GM19397 (cell line): ENCODE results near the gene BCL3.
"Not testable (repeated sequence)": the region's sequence is repeated elsewhere in the genome, so short reads cannot be mapped to it uniquely, and the experiment has no call there.

Experiments used
- ATAC-seq: cut with Tn5 transposase; IDR thresholded peaks from one replicate; pipeline ENCODE4 v1.9.1; 2021; ENCODE audit warnings: mild to moderate bottlenecking, moderate library complexity; ENCODE audit not compliant: unreplicated experiment

BCL3 gene, protein sequence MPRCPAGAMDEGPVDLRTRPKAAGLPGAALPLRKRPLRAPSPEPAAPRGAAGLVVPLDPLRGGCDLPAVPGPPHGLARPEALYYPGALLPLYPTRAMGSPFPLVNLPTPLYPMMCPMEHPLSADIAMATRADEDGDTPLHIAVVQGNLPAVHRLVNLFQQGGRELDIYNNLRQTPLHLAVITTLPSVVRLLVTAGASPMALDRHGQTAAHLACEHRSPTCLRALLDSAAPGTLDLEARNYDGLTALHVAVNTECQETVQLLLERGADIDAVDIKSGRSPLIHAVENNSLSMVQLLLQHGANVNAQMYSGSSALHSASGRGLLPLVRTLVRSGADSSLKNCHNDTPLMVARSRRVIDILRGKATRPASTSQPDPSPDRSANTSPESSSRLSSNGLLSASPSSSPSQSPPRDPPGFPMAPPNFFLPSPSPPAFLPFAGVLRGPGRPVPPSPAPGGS

GRCh38 chr19:44748426-44749254 lies at the start of gene BCL3:
TSS of gene BCL3 (plus strand) at chr19:44748708. CDS start at chr19:44748791, 83 bp downstream.
- peak; percentile 31 for ATAC-seq

DNA sequence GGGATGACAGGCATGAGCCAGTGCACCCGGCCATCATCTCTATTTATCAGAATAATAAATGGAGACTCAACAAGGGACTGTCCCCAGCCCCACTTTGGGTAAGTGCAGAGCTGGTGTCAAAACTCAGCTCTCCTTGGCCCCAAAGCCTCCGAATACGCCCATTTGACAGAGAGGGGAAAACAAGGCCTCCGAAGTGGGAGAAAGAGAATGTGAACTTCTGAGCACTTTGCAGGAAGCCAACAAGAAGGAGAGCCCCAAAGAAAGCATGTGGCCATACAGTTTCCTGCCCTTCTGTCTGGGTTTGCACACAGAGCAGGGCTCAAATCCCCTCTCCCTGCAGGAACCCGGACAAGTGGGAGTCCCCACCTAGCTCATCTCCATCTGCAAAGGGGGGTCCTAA lies 48.0 kb upstream of the BCL3 start:
- no peak for ATAC-seq

GRCh38 chr19:44701228-44701627 lies 47.3 kb upstream of the BCL3 start:
- no peak for ATAC-seq

DNA sequence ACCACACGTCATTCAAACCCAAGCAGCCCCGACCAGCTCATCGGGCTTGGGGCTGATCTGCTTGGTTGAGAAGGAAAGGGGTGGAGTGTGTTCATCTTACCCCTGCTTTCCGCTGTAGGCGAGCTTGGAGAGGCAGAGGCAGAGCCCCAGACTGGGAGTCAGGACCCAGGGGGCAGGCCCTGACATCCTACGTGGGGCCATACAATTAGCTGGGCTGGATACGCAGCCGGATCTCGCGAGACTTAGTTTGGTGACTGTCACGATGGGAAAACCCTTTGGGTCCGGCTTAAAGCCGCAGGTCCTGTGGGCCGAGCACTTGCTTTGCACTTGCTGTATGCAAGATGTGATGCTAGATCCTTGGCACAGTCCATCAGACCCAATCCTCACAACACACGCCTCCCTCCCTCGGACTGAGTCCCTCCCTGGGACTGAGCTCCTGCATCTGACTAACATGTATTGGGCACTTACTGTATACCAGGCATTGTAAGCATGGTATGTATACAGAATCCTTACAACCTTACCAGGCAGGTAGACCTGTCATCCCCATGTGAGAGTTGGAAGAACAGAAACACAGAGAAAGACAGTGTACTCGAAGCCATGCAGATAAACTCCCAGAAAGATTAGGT lies 45.8 kb upstream of the BCL3 start:
- ATAC-seq = no peak

DNA sequence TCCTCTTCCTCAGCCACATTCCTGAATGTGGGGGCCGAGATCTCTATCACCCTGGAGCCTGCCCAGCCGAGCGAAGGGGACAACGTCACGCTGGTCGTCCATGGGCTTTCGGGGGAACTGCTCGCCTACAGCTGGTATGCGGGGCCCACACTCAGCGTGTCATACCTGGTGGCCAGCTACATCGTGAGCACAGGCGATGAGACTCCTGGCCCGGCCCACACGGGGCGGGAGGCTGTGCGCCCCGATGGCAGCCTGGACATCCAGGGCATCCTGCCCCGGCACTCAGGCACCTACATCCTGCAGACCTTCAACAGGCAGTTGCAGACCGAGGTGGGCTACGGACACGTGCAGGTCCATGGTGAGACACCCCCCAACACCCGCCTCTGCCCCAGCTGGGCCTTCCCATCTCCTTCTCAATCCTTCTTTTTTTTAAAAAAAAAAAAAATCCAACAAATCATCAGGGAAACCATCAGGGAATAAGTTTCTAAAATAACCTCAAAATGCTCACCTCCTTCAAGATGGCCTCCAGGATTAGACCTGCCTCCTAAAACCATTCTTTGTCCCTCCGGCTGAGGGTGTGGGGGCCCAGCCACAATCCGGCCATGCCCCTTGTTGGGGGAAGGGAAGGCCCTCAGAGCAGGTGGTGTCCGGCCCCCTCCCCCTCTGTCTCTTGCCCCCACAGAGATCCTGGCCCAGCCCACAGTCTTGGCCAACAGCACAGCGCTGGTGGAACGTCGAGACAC lies 45.0 kb upstream of the BCL3 start:
- ATAC-seq = no peak

DNA sequence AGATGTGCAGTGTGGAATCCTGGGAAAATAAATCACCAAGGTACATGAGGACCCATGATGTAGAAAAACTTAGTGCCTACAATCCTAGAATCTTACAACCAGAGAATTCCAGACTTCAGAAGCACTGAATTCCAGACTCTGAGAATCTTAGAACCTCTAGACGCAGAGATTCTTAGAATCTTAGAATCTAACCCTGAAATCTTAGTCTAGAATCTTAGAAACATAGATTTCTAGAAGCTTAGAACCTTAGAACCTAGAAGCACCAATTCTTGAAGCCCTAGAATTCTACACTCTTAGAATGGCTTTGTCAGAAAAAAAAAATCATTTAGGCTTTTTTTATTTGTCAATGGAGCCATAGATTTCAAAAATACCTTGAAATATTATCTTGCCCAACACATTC lies 43.5 kb upstream of the BCL3 start:
- ATAC-seq = no peak

GRCh38 chr19:44705502-44706010 lies 43.0 kb upstream of the BCL3 start:
- no peak for ATAC-seq

DNA sequence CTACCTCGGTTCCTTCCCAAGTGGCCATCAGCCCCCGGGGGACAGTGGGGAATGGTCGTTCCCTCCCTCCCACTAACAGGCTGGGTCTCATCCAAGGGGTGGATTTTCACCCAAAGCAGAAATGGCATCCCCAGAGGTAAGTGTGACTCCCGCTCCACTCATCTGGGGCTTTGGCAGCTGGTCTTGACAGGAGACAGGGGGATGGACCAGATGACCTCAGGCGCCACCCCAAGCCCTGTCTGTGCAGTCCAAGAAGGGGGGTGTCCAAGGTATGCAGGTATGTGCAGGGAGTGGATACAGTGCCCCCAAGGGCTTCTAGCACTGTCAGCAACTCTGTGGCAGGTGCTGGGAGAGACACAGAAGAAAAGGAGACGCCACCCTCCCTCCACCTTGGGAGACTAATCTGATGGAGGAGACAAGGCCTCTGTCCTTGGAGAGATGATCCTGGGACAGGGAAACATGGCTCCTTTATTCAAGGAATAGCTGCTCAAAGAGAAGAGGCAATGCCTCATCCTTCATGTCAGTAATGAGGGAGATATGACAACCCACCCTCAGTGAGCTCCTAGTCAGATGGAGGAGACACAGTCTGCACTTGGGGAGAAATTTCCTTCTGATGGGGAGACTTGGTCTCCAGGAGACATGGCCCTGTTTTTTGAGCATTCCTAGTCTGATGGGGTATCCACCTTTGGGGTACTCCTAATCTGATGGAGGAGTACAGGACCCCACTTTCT lies 41.8 kb upstream of the BCL3 start:
- no peak for ATAC-seq

DNA sequence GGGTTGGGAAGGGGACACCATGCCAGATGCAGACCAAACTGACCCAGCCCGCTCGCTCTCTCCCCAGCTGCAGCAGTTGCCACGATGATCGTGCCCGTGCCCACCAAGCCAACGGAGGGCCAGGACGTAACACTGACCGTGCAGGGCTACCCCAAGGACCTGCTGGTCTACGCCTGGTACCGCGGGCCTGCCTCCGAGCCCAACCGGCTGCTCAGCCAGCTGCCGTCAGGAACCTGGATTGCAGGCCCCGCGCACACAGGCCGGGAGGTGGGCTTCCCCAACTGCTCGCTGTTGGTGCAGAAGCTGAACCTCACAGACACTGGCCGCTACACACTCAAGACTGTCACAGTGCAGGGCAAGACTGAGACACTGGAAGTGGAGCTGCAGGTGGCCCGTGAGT lies 40.7 kb upstream of the BCL3 start:
- no peak for ATAC-seq

DNA sequence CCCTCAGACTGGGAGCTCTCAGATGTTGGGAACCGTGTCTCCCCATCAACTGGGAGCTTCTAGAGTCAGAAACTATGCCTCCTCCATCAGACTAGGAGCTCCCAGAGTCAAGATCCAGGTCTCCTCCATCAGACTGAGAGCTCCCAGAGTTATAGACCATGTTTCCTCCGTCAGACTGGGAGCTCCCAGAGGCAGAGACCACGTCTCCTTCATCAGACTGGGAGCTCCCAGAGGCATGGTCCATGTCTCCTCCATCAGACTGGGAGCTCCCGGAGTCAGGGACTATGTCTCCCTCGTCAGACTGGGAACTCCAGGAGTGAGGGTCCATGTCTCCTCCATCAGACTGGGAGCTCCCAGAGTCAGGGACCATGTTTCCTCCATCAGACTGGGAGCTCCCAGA lies 39.6 kb upstream of the BCL3 start:
- no peak for ATAC-seq

DNA sequence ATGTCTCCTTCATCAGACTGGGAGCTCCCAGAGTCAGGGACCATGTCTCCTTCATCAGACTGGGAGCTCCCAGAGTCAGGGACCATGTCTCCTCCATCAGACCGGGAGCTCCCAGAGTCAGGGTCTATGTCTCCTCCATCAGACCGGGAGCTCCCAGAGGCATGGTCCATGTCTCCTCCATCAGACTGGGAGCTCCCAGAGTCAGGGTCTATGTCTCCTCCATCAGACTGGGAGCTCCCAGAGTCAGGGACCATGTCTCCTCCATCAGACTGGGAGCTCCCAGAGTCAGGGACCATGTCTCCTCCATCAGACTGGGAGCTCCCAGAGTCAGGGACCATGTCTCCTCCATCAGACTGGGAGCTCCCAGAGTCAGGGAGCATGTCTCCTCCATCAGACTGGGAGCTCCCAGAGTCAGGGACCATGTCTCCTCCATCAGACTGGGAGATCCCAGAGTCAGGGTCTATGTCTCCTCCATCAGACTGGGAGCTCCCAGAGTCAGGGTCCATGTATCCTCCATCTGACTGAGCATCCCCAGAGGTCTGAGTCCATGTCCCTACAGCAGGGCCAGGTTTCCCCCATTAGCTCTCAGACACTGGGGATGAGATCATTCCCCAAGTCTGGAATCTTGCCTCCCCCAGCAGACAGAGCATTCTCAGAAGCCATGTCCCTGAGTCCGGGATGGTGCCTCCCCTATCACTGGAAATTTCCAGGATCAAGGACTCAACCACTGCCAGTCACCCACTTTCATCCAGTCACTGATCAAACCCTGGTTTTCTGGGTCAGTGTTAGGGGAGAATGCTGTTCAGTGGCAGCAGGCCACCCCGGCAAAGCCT lies 38.9 kb upstream of the BCL3 start:
- not testable (repeated sequence) for ATAC-seq

- no peak for ATAC-seq
Measured at GRCh38 chr19:44710483-44710882, 38.0 kb upstream of the BCL3 start.

- no peak for ATAC-seq
Measured at GRCh38 chr19:44712864-44713515, 35.5 kb upstream of the BCL3 start.

GRCh38 chr19:44714597-44715169 lies 33.8 kb upstream of the BCL3 start:
- ATAC-seq = no peak

DNA sequence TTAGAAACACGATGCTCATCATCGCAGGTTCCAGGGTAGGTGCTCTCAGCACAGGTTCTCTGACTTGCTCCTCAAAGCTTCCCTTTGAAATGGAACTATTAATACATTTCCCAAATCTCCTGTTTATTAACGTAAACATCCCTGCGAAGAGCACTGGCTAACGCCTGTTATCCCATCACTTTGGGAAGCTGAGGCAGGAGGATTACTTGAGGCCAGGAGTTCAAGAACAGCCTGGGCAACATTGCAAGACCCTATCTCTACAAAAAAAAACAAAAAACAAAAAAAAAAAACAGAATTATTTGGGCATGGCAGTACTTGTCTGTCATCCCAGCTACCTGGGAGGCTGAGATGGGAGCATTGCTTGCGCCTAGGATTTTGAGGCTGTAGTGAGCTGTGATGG lies 30.9 kb upstream of the BCL3 start:
- ATAC-seq = no peak

DNA sequence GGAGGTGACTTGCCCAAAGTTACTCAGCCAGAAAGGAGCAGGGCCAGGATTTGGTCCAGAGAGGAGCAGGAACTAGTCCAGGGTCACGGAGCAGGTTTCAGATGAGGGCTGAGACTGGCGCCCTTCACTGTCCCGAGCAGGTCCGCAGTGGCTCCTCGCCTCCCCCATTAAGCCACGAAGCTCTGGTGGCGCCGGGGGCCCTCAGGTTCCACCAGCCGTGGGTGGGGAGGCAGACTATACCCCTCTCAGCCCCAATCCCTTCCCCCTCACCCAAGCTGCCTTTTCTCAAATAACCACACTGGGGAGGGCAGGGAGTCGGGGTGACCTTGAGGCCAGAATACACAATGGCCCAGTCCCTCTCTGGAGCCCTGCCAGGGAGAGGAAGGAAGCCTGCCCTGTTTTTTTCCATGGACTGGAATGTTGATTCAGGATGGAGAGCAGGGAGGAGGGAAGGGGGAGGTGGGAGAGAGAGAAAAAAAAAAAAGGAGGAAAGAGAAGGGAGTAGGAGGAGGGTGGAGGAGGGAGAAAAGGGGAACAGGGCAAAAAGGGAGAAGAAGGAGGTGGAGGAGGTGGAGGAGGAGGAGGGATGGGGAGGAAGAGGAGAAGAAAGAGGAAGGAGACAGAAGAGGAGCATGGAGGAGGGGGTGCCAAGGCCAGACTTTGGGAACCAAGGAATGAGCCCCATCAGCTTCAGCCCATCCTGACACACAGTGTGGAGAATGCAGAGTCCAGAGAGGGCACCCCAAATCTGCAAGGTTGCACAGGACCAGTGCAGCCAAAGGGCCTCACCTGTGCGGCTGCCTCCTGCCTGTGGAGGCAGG lies 29.9 kb upstream of the BCL3 start:
- no peak for ATAC-seq

DNA sequence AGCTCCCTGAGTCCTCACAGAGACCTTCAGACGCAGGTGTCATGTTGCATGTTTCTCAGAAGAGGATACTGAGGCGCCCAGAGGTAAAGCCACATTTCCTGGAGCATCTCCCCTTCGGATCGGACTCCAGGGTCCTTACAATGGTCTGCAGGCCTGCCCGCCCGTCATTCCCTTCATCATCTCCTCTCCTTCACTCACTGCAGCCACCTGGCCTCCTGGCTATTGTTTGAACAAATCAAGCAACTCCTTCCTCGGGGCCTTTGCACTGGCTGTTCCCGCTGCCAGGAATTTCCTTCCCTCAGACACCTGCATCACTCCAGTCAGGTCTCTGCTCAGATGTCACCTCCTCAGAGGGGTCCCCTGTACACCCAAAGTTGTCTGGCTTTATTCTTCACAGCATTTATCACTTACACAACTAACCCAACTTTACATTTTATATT lies 29.2 kb upstream of the BCL3 start:
- no peak for ATAC-seq
